HG02870 (cell line): ENCODE data around the gene PHACTR2.
"Not testable (repeated sequence)": the region's sequence is repeated elsewhere in the genome, so short reads cannot be mapped to it uniquely, and the experiment has no call there.

Experiments
- ATAC-seq: cut with Tn5 transposase; IDR thresholded peaks from one replicate; pipeline ENCODE4 v1.9.1; 2021; ENCODE audit warnings: mild to moderate bottlenecking, moderate library complexity; ENCODE audit not compliant: unreplicated experiment

PHACTR2 gene

DNA sequence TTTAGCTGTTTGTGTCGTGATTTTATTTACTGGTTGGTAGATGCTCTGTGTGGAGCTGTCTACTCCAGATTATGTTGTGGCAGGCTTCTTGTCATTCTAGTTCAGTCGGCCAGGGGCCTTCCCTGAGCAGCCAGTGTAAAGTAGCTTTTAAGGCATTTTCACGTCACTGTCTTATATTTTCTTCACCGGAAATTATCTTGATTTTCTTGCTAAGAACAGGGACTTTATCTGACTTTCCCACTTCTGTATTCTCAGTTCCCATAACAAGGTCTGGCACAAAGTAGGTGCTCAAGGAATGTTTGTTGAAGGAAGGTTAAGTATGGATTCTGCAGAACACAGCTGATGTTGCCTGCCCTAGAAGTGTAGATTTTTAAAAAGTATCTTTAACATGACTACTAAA is 166.2 kb downstream of the PHACTR2 start:
- ATAC-seq = no peak

- ATAC-seq = no peak
These were observed 167.3 kb downstream of the PHACTR2 start for GRCh38 chr6:143845033-143845432.

DNA sequence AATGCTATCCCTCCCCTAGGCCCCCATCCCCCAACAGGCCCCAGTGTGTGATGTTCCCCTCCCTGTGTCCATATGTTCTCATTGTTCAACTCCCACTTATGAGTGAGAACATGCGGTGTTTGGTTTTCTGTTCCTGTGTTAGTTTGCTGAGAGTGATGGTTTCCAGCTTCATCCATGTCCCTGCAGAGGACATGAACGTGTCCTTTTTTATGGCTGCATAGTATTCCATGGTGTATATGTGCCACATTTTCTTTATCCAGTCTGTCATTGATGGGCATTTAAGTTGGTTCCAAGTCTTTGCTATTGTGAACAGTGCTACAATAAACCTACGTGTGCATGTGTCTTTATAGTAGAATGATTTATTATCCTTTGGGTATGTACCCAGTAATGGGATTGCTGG is 173.9 kb downstream of the PHACTR2 start:
- not testable (repeated sequence) for ATAC-seq

- not testable (repeated sequence) for ATAC-seq
These were observed 177.3 kb downstream of the PHACTR2 start for GRCh38 chr6:143855057-143855456.

GRCh38 chr6:143856762-143857161 is 179.0 kb downstream of the PHACTR2 start:
- ATAC-seq = not testable (repeated sequence)

DNA sequence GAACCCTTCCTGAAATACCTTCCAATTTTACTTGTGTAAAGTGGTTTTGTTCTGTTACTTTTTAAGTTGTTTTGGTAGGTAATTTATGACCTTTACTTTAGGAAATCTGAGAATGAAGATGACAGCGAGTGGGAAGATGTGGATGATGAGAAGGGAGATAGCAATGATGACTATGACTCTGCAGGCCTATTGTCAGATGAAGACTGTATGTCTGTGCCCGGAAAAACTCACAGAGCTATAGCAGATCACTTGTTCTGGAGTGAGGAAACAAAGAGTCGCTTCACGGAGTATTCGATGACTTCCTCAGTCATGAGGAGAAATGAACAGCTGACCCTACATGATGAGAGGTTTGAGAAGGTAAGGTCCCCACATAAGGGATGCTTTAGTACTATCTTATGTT is 179.9 kb downstream of the PHACTR2 start:
- ATAC-seq = no peak

GRCh38 chr6:143859891-143860660 is 182.3 kb downstream of the PHACTR2 start:
- no peak for ATAC-seq

GRCh38 chr6:143863771-143864170 is 186.0 kb downstream of the PHACTR2 start:
- ATAC-seq = no peak

- no peak for ATAC-seq
These were observed 186.5 kb downstream of the PHACTR2 start, which contains the start of gene ZC2HC1B for GRCh38 chr6:143864234-143864633. TSS of gene ZC2HC1B (plus strand) at chr6:143864474. CDS start at chr6:143864540, 66 bp downstream.

- ATAC-seq = no peak
These were observed 189.5 kb downstream of the PHACTR2 start for GRCh38 chr6:143867236-143867635.

DNA sequence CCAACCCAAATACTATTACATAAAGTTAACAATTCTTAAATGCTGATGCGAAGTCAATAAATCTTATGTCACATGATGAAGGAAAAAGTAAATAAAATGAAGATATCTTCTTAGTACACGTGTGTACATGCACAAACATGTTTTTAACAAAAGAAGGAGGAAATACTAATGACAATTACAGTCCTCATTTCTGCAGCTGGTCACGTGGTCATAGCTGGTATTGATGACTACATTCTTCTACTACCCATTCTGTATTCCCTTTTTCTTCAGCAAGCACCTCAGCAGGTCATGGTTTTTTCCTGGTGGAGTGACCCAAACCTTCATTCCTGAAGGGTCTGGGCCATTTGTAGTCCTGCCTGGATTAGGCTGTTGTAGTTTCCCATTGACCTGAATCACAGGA is 191.0 kb downstream of the PHACTR2 start:
- not testable (repeated sequence) for ATAC-seq

DNA sequence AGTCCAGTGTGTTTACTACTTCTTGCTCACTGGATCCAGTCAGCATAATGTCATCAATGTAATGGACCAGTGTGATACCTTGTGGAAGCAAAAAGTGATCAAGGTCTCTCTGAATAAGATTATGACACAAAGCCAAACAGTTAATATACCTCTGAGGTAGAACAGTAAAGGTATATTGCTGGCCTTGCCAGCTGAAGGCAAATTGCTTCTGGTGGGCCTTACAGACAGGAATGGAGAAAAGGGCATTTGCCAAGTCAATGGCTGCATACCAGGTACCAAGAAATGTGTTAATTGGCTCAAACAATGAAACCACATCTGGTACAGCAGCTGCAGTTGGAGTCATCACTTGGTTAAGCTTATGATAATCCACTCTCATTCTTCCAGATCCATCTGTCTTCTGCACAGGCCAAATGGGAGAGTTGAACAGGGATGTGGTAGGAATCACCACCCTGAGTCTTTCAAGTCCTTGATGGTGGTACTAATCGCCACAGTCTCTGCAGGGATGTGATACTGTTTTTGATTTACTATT is 193.5 kb downstream of the PHACTR2 start:
- ATAC-seq = not testable (repeated sequence)

DNA sequence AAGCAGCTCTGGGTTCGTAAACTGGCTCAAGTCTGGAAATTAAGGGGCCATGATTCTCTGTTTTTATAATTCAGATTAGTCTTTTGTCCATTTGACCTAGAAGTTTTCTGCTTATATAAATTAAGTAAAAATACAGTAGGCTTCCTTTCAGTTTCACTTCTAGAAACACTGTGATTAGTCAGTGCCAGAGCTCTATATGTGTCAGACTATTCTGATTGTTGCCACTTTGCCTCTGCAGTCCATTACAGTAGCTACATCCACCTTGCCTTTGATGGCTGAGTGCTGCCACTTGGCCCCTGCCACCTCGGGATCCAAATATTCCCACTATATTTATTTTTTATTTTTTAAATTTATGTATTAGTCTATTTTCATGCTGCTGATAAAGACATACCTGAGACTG is 194.4 kb downstream of the PHACTR2 start:
- ATAC-seq = peak; percentile 99

DNA sequence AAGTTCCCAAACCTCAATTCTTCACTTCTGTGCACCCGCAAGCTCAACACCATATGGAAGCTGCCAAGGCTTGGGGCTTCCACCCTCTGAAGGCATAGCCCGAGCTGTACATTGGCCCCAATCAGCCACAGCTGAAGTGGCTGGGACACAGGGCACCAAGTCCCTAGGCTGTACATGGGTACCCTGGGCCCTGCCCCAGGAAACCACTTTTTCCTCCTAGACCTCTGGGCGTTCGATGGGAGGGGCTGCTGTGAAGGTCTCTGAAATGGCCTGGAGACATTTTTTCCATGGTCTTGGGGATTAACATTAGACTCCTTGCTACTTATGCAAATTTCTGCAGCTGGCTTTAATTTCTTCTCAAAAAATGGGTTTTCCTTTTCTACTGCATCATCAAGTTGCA is 195.8 kb downstream of the PHACTR2 start:
- ATAC-seq = not testable (repeated sequence)

DNA sequence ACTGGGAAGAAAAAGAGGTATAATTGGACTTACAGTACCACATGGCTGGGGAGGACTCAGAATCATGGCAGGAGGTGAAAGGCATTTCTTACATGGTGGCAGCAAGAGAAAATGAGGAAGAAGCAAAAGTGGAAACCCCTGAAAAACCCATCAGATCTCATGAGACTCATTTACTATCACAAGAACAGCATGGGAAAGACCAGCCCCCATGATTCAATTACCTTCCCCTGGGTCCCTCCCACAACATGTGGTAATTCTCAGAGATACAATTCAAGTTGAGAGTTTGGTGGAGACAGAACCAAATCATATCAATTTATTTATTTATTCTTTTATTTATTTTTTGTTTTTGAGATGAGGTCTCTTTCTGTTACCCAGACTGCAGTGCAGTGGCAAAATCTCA is 196.7 kb downstream of the PHACTR2 start:
- not testable (repeated sequence) for ATAC-seq

- ATAC-seq = no peak
These were observed 200.0 kb downstream of the PHACTR2 start for GRCh38 chr6:143877584-143878271.

DNA sequence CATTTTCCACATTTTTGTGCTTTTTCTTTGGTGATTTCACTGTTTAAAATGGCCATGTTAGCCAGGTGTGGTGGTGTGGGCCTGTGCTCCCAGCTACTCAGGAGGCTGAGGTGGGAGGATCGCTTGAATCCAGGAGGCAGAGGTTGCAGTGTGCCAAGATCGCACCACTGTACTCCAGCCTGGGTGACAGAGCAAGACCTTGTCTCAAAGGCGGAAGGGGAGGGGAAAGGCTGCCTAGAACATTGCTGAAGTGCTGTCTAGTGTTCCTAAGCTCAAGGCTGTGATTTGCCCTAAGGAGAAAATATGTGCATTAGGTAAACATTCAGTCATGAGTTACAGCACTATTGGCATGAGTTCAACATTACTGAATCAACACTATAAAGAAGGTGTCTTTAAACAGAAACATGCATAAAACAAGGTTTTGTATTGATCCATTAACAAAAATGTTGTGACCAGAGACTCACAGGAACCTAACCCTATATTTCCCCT is 200.6 kb downstream of the PHACTR2 start:
- ATAC-seq = no peak

DNA sequence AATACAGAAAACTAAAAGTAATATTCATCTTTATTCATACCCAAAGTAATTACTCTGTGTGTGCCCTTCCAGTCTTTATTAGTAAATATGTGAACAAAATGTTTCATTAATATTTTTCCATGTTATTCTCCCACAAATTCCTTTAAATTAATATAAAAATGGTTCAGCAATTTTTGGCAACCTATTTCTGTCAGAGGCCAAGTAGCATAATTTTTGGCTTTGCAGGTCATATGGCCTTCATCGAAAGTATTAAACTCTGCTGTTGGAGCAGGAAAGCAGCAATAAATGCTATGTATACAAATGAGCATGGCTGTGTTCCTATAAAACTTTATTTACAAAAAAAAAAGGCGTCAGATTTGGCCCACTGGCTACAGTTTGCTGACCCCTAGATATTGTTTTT is 202.6 kb downstream of the PHACTR2 start:
- no peak for ATAC-seq
